Astrocyte (in vitro differentiated cells and primary cell): Measurements from ENCODE around the gene WDR7. TPM values are rescaled to one million over a fixed set of nuclear protein-coding genes. Genes with fewer than 3 reads are reported as not detected.

Source experiments
- DNase-seq: peaks from one replicate; pipeline ENCODE4 v3.0.0-alpha.2; 2010; ENCODE audit warnings: low read depth
- FAIRE-seq: peaks from 2 replicates; lab custom pipeline; 2011; peaks lifted over from hg19 to GRCh38; lab: Jason Lieb, UNC
- H2AFZ ChIP-seq: 2 replicates; pipeline ENCODE4 v1.6.0; 2012; ENCODE audit warnings: low read depth, low read length, inconsistent platforms
- H3K27ac ChIP-seq: 2 replicates; pipeline ENCODE4 v1.5.1; 2011; ENCODE audit warnings: low read depth, low read length, inconsistent platforms
- H3K27me3 ChIP-seq: 2 replicates; pipeline ENCODE4 v1.6.0; 2011; ENCODE audit warnings: low read length, inconsistent platforms; ENCODE audit not compliant: insufficient read depth
- H3K36me3 ChIP-seq: 2 replicates; pipeline ENCODE4 v1.5.1; 2011; ENCODE audit warnings: low read length, inconsistent platforms; ENCODE audit not compliant: insufficient read depth
- H3K4me1 ChIP-seq: 2 replicates; pipeline ENCODE4 v1.5.1; 2011; ENCODE audit warnings: low read length, inconsistent platforms; ENCODE audit not compliant: insufficient read depth
- H3K4me2 ChIP-seq: 2 replicates; pipeline ENCODE4 v1.6.0; 2012; ENCODE audit warnings: low read length, inconsistent platforms
- H3K4me3 ChIP-seq: 2 replicates; pipeline ENCODE4 v1.5.1; 2011; ENCODE audit warnings: low read depth, mild to moderate bottlenecking, low read length, inconsistent platforms; ENCODE audit not compliant: insufficient read depth
- H3K79me2 ChIP-seq: 2 replicates; pipeline ENCODE4 v1.6.0; 2012; ENCODE audit warnings: mild to moderate bottlenecking, low read length, inconsistent platforms; ENCODE audit not compliant: insufficient read depth
- H3K9ac ChIP-seq: 2 replicates; pipeline ENCODE4 v1.6.0; 2012; ENCODE audit warnings: mild to moderate bottlenecking, low read length, inconsistent platforms
- H3K9me3 ChIP-seq: 2 replicates; pipeline ENCODE4 v1.5.1; 2012; ENCODE audit warnings: low read depth, mild to moderate bottlenecking, low read length, inconsistent platforms; ENCODE audit not compliant: insufficient read depth
- H4K20me1 ChIP-seq: 2 replicates; pipeline ENCODE4 v1.6.0; 2012; ENCODE audit warnings: low read length, inconsistent platforms; ENCODE audit not compliant: insufficient read depth
- H3K27ac Mint-ChIP-seq: one replicate; pipeline ENCODE4 v1.8.0; 2021; ENCODE audit warnings: mild to moderate bottlenecking, mixed read lengths; ENCODE audit not compliant: unreplicated experiment
- H3K27me3 Mint-ChIP-seq: one replicate; pipeline ENCODE4 v1.8.0; 2021; ENCODE audit warnings: low read depth, mixed read lengths; ENCODE audit not compliant: unreplicated experiment
- H3K36me3 Mint-ChIP-seq: one replicate; pipeline ENCODE4 v1.8.0; 2021; ENCODE audit warnings: low read depth, mixed read lengths; ENCODE audit not compliant: unreplicated experiment
- H3K4me1 Mint-ChIP-seq: one replicate; pipeline ENCODE4 v1.8.0; 2021; ENCODE audit warnings: low read depth, mixed read lengths; ENCODE audit not compliant: unreplicated experiment
- H3K4me3 Mint-ChIP-seq: one replicate; pipeline ENCODE4 v1.8.0; 2021; ENCODE audit warnings: mild to moderate bottlenecking, moderate library complexity, mixed read lengths; ENCODE audit not compliant: unreplicated experiment
- H3K9me3 Mint-ChIP-seq: one replicate; pipeline ENCODE4 v1.8.0; 2021; ENCODE audit warnings: mild to moderate bottlenecking, mixed read lengths; ENCODE audit not compliant: unreplicated experiment
- EZH2 ChIP-seq: IDR thresholded peaks from 2 replicates; pipeline ENCODE4 v1.6.1; 2012; ENCODE audit warnings: mild to moderate bottlenecking, low read length, inconsistent platforms; ENCODE audit not compliant: insufficient read depth
- total RNA-seq: library from RNA; stranded (reverse); gene quantifications from 2 replicates; pipeline ENCODE4 v1.2.1, GENCODE V29; 2021
- TF ChIP-seq, protein P1 (sequence below): IDR thresholded peaks from 2 replicates; pipeline ENCODE4 v1.5.1; 2011; ENCODE audit warnings: low read depth, mild to moderate bottlenecking, inconsistent platforms, low read length, moderate library complexity; ENCODE audit not compliant: insufficient read depth

WDR7 gene
- total RNA-seq, 1 donor from 2014 or later: 16.9 TPM

DNA sequence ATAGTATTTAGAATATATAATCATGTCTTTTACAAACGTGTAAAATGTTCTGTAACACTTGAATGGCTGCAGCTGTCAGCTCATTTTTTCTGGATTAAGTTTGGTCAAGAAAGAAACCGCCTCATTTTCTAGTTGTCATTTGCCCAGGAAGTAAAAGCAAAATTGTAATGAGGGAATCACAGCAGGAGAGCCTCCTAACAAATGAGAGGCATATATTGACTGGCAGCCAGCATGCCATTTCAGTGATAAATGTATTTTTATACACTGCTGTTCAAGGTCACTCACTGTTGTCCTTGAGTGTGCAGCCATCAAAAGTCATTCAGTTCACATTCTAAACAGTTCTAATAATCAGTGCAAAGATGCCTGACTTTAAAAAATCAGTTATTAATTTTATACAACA, 351.5 kb downstream of the WDR7 start:
- Mint-ChIP-seq H3K27ac (no peak overlapping the region), H3K4me3 (no peak overlapping the region), H3K27me3 (no peaks in the 10 kb centered on the region), H3K36me3 (no peaks in the 10 kb centered on the region), H3K9me3 (no peaks in the 10 kb centered on the region), H3K4me1 (peaks cover 20% of the 10 kb centered on the region)
- Histone ChIP-seq H2AFZ (no peak overlapping the region), H3K79me2 (no peaks in the 10 kb centered on the region), H3K27me3 (no peaks in the 10 kb centered on the region), H3K4me1 (peaks cover 13% of the 10 kb centered on the region), H3K36me3 (no peaks in the 10 kb centered on the region), H3K4me2 (no peak overlapping the region), H3K27ac (no peak overlapping the region), H3K4me3 (no peak overlapping the region), H3K9ac (no peak overlapping the region), H4K20me1 (no peaks in the 10 kb centered on the region), H3K9me3 (no peaks in the 10 kb centered on the region)
- DNase-seq (no peak), FAIRE-seq (no peak)
- no peak for TF ChIP-seq EZH2
- TF ChIP-seq, protein P1, sequence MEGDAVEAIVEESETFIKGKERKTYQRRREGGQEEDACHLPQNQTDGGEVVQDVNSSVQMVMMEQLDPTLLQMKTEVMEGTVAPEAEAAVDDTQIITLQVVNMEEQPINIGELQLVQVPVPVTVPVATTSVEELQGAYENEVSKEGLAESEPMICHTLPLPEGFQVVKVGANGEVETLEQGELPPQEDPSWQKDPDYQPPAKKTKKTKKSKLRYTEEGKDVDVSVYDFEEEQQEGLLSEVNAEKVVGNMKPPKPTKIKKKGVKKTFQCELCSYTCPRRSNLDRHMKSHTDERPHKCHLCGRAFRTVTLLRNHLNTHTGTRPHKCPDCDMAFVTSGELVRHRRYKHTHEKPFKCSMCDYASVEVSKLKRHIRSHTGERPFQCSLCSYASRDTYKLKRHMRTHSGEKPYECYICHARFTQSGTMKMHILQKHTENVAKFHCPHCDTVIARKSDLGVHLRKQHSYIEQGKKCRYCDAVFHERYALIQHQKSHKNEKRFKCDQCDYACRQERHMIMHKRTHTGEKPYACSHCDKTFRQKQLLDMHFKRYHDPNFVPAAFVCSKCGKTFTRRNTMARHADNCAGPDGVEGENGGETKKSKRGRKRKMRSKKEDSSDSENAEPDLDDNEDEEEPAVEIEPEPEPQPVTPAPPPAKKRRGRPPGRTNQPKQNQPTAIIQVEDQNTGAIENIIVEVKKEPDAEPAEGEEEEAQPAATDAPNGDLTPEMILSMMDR: no peak

DNA sequence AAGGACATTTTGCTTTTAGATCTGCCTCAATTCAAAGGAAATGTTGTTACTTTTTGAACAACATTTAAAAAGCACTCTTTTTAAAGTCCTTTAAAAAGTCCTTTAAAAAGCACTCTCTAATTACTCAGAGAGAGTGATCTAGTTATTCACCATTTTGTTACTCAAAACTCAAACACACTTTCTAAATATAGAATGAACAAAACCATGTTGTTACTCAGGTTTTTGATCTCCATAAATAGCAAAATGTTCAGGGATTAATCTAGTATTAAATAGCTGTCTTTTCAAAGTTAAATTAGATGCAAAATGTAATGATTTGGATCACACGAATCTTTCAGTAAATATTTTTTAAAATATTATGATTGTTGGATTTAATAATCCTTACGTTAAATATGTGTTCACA, 352.2 kb downstream of the WDR7 start:
- Histone ChIP-seq H4K20me1 (no peaks in the 10 kb centered on the region), H3K79me2 (no peaks in the 10 kb centered on the region), H3K36me3 (no peaks in the 10 kb centered on the region), H3K9ac (no peak overlapping the region), H3K27ac (no peak overlapping the region), H3K4me1 (peaks cover 13% of the 10 kb centered on the region), H2AFZ (no peak overlapping the region), H3K4me2 (no peak overlapping the region), H3K9me3 (no peaks in the 10 kb centered on the region), H3K4me3 (no peak overlapping the region), H3K27me3 (no peaks in the 10 kb centered on the region)
- no peak for FAIRE-seq
- Mint-ChIP-seq H3K4me1 (peaks cover 20% of the 10 kb centered on the region), H3K4me3 (no peak overlapping the region), H3K27me3 (no peaks in the 10 kb centered on the region), H3K27ac (no peak overlapping the region), H3K9me3 (no peaks in the 10 kb centered on the region), H3K36me3 (no peaks in the 10 kb centered on the region)
- TF ChIP-seq, protein P1: no peak
- no peak for TF ChIP-seq EZH2
- no peak for DNase-seq

DNA sequence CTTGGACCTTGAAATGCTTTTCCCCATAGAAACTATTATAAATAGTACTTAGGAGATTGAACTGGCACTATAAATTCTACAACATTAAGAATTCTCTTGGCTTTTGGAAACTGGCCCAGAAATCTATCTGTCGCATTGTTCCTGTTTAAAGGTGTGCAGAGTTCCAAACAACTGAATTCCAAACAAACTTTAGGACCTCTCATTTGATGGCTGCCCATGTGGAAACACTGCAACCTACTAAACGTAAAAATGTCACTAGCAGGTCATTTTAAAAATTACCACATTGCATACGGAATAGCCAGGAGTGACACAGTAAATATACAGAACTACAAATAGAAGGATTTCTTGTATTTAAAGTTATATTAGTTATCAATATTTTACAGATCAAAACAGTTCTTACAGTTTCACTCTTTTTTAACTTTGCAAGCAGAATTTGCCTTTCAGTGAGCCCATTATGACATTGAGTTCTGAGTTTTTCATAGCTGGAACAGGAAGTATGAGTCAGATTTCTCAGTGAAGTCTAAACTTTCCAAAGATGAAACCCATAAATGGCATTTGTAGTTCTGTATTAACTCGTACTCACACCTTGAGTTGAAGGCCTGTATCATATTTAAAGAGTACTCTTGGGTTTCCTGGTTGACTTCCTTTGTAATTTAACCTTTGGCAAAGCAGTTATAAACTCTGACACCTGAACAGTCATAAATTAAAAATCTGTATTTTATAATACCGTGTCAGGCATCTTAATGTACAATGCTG, 353.4 kb downstream of the WDR7 start:
- peak; percentile 56 for FAIRE-seq

More for the DNA sequence above, 353.4 kb downstream of the WDR7 start:
- peak; percentile 60 for DNase-seq
- Histone ChIP-seq H3K4me3 (no peak overlapping the region), H3K9me3 (no peaks in the 10 kb centered on the region), H3K9ac (no peak overlapping the region), H2AFZ (no peak overlapping the region), H4K20me1 (no peaks in the 10 kb centered on the region), H3K36me3 (no peaks in the 10 kb centered on the region), H3K4me2 (peak overlapping the region; percentile 53), H3K27me3 (no peaks in the 10 kb centered on the region), H3K27ac (no peak overlapping the region), H3K4me1 (peaks cover 13% of the 10 kb centered on the region), H3K79me2 (no peaks in the 10 kb centered on the region)
- Mint-ChIP-seq H3K27me3 (no peaks in the 10 kb centered on the region), H3K27ac (no peak overlapping the region), H3K36me3 (no peaks in the 10 kb centered on the region), H3K9me3 (no peaks in the 10 kb centered on the region), H3K4me1 (peaks cover 20% of the 10 kb centered on the region), H3K4me3 (no peak overlapping the region)
- TF ChIP-seq, protein P1: no peak
- no peak for TF ChIP-seq EZH2
